ENCODE measurements around the gene MINDY3.
A peak's percentile ranks its signal among the peaks of the same experiment; 100 is the strongest.
"Not testable (repeated sequence)": the region's sequence is repeated elsewhere in the genome, so short reads cannot be mapped to it uniquely, and the experiment has no call there.

Gene MINDY3

GRCh38 chr10:15853800-15854199 is 6.5 kb downstream of the MINDY3 start:
- DNase-seq, result no peak

- no peak for DNase-seq
These were observed 8.2 kb downstream of the MINDY3 start for GRCh38 chr10:15852111-15852557.

GRCh38 chr10:15850337-15850978 is 9.8 kb downstream of the MINDY3 start:
- DNase-seq, result not testable (repeated sequence)

GRCh38 chr10:15849316-15849715 is 11.0 kb downstream of the MINDY3 start:
- no peak for DNase-seq

- no peak for DNase-seq
These were observed 12.8 kb downstream of the MINDY3 start for GRCh38 chr10:15847481-15847880.

GRCh38 chr10:15844517-15844916 is 15.8 kb downstream of the MINDY3 start:
- DNase-seq, result no peak

- no peak for DNase-seq
These were observed 16.6 kb downstream of the MINDY3 start for GRCh38 chr10:15843695-15844094.

GRCh38 chr10:15842556-15843169 is 17.6 kb downstream of the MINDY3 start:
- DNase-seq, result peak; percentile 26

GRCh38 chr10:15841696-15842095 is 18.6 kb downstream of the MINDY3 start:
- no peak for DNase-seq

GRCh38 chr10:15836807-15837206 is 23.5 kb downstream of the MINDY3 start:
- peak; percentile 67 for DNase-seq

- no peak for DNase-seq
These were observed 30.8 kb downstream of the MINDY3 start for GRCh38 chr10:15829495-15829894.

- DNase-seq, result no peak
These were observed 35.8 kb downstream of the MINDY3 start for GRCh38 chr10:15824498-15824897.

- DNase-seq, result no peak
These were observed 38.2 kb downstream of the MINDY3 start for GRCh38 chr10:15822131-15822530.

GRCh38 chr10:15821046-15821683 is 39.1 kb downstream of the MINDY3 start:
- DNase-seq, result no peak

GRCh38 chr10:15817409-15818046 is 42.8 kb downstream of the MINDY3 start:
- DNase-seq, result no peak

GRCh38 chr10:15815242-15815885 is 44.9 kb downstream of the MINDY3 start:
- no peak for DNase-seq

GRCh38 chr10:15814565-15814964 is 45.7 kb downstream of the MINDY3 start:
- DNase-seq, result peak; percentile 27

GRCh38 chr10:15813415-15813814 is 46.9 kb downstream of the MINDY3 start:
- DNase-seq, result no peak

GRCh38 chr10:15809450-15809849 is 50.9 kb downstream of the MINDY3 start:
- DNase-seq, result no peak

GRCh38 chr10:15808204-15808797 is 52.0 kb downstream of the MINDY3 start:
- DNase-seq, result no peak

- DNase-seq, result no peak
These were observed 54.8 kb downstream of the MINDY3 start for GRCh38 chr10:15805395-15806058.

GRCh38 chr10:15804109-15804508 is 56.2 kb downstream of the MINDY3 start:
- DNase-seq, result no peak

Data from activated CD4-positive, alpha-beta T cell treated with anti-CD3 and anti-CD28 coated beads, Interleukin-10, Interleukin-2, amounts not matched to agents 100 ng/mL and 50 ng/mL, durations not matched to agents 16 hours and 8 hours (primary cell).